Epithelial cell of esophagus (primary cell): ENCODE data around the gene OR2M2.

ENCODE experiments used
- DNase-seq: peaks from one replicate; pipeline ENCODE4 v3.0.0; 2010; ENCODE audit warnings: low read depth
- H3K4me3 ChIP-seq: 2 replicates; pipeline ENCODE4 v1.5.1; 2011; ENCODE audit warnings: mild to moderate bottlenecking, low read length, control low read depth
- TF ChIP-seq, protein P1 (sequence below): IDR thresholded peaks from 2 replicates; pipeline ENCODE4 v1.5.1; 2011; ENCODE audit warnings: low read depth, mild to moderate bottlenecking, low read length, control low read depth, inconsistent platforms; ENCODE audit not compliant: insufficient read depth; ENCODE audit errors: missing control alignments

OR2M2 gene

GRCh38 chr1:248194117-248194516 lies 19.5 kb downstream of the OR2M2 start:
- H3K4me3 ChIP-seq = no peak overlapping the region
- DNase-seq = no peak
- TF ChIP-seq, protein P1, sequence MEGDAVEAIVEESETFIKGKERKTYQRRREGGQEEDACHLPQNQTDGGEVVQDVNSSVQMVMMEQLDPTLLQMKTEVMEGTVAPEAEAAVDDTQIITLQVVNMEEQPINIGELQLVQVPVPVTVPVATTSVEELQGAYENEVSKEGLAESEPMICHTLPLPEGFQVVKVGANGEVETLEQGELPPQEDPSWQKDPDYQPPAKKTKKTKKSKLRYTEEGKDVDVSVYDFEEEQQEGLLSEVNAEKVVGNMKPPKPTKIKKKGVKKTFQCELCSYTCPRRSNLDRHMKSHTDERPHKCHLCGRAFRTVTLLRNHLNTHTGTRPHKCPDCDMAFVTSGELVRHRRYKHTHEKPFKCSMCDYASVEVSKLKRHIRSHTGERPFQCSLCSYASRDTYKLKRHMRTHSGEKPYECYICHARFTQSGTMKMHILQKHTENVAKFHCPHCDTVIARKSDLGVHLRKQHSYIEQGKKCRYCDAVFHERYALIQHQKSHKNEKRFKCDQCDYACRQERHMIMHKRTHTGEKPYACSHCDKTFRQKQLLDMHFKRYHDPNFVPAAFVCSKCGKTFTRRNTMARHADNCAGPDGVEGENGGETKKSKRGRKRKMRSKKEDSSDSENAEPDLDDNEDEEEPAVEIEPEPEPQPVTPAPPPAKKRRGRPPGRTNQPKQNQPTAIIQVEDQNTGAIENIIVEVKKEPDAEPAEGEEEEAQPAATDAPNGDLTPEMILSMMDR = no peak

- H3K4me3 ChIP-seq = no peak within 1 kb of the TSS
- TF ChIP-seq, protein P1 = no peak
- no peak for DNase-seq
These were observed 22.3 kb downstream of the OR2M2 start, which contains the start of gene OR2M3 for GRCh38 chr1:248196965-248197364. Gene OR2M3, plus strand, starts transcription at chr1:248197265. Its CDS starts 5,803 bp downstream, at chr1:248203068.

GRCh38 chr1:248215880-248216279 lies 41.3 kb downstream of the OR2M2 start:
- TF ChIP-seq, protein P1 = no peak
- no peak for DNase-seq
- no peak overlapping the region for H3K4me3 ChIP-seq

- H3K4me3 ChIP-seq = no peak overlapping the region
- TF ChIP-seq, protein P1 = no peak
These were observed 50.9 kb downstream of the OR2M2 start for GRCh38 chr1:248225537-248225936.

GRCh38 chr1:248229360-248229908 lies 54.8 kb downstream of the OR2M2 start:
- TF ChIP-seq, protein P1 = no peak
- no peak for DNase-seq
- H3K4me3 ChIP-seq = no peak overlapping the region

More at GRCh38 chr1:248225537-248225936, 50.9 kb downstream of the OR2M2 start:
- DNase-seq = no peak
